Heart right ventricle (tissue), 16 donors: ENCODE results near the gene SGIP1. TPM values are rescaled to one million over a fixed set of nuclear protein-coding genes. Genes with fewer than 3 reads are reported as not detected.

Experiments
- ATAC-seq, 8 donors: fragments of 200-7000 bp; cut with Tn5 transposase; one replicate each; pipeline ENCODE4 v1.9.1; 2020; ENCODE audit warnings: mild to moderate bottlenecking in 8 of 8, moderate library complexity in 8 of 8, moderate number of reproducible peaks in 1 of 8
- DNase-seq, 2 donors: peaks; one replicate each; pipeline ENCODE4 v3.0.0-alpha.2; 2020
- H3K27ac ChIP-seq, 10 donors: fragments of 200-600 bp; sonication (generic) in 2 of 10; one replicate each; pipeline versions ENCODE4 v1.5.0 to v1.8.0; 2020 to 2022; ENCODE audit warnings: mild to moderate bottlenecking in 3 of 10
- H3K27me3 ChIP-seq, 7 donors: fragments of 200-600 bp; one replicate each; pipeline ENCODE4 v1.8.0; 2021 to 2022; ENCODE audit warnings: mild to moderate bottlenecking in 2 of 7
- H3K36me3 ChIP-seq, 9 donors: fragments of 200-600 bp; sonication (generic) in 1 of 9; one replicate each; pipeline versions ENCODE4 v1.5.0 to v1.8.0; 2020 to 2022; ENCODE audit warnings: mild to moderate bottlenecking in 2 of 9
- H3K4me1 ChIP-seq, 9 donors: fragments of 200-600 bp; sonication (generic) in 1 of 9; one replicate each; pipeline versions ENCODE4 v1.5.0 to v1.8.0; 2020 to 2022; ENCODE audit warnings: mild to moderate bottlenecking in 4 of 9
- H3K4me3 ChIP-seq, 10 donors: fragments of 200-600 bp; sonication (generic) in 2 of 10; one replicate each; pipeline versions ENCODE4 v1.5.0 to v1.8.0; 2020 to 2022; ENCODE audit warnings: mild to moderate bottlenecking in 7 of 10, moderate library complexity in 2 of 10
- H3K9me3 ChIP-seq, 11 donors: fragments of 200-600 bp in 10 of 11; sonication (generic) in 2 of 11; one replicate each; pipeline versions ENCODE4 v1.5.0 to v1.8.0; 2013 to 2022; ENCODE audit warnings: mild to moderate bottlenecking in 2 of 11, control low read depth in 1 of 11, moderate library complexity in 1 of 11
- WGBS, 2 donors: extraction: QIAGEN DNeasy Blood & Tissue Kit; methylation state at CpG; one replicate each; pipeline ENCODE4 v1.1.7; 2013; ENCODE audit warnings: inconsistent platforms in 1 of 2; 5-methylcytosine and 5-hydroxymethylcytosine counted together
- intact Hi-C, 10 donors: fragments of 100-400 bp; cut with DNase I; formaldehyde crosslinking; loops; one replicate each; pipeline versions ENCODE4 v1.11.1 to v1.14.2; 2022
- polyA plus RNA-seq, 2 donors: library from polyadenylated mRNA; stranded (reverse); fragments of 200-250 nt; gene quantifications; one replicate each; pipeline ENCODE4 v1.2.3, GENCODE V29; 2013
- total RNA-seq, 10 donors: library from RNA; stranded (reverse); fragmentation: NEBNext Ultra II Directional in 3 of 10; extraction: Animal tissue kit (Norgen Biotek cat#: 25700) in 3 of 10; gene quantifications; one replicate each; pipeline versions ENCODE4 v1.2.1 to v1.2.4, GENCODE V29; 2021 to 2023
- TF ChIP-seq, protein P1 (sequence below), 9 donors: fragments of 200-600 bp; sonication (generic) in 2 of 9; IDR thresholded peaks; one replicate each; pipeline versions ENCODE4 v1.5.0 to v1.8.0; 2021 to 2022; ENCODE audit warnings: antibody characterized with exemption in 9 of 9, mild to moderate bottlenecking in 5 of 9, moderate library complexity in 1 of 9
- donor health status: Arrhythmogenic right ventricular cardiomyopathy.
- donor health status: ischemic (EF 13 %, LVEDD 7.1; RV severe dilation, severe dysfunction).
- donor health status: healthy with polysubstance abuse.
- donor health status: DM: no; HTN: yes; CAD: no.
- donor health status: DM: no; HTN: no; CAD: no.
- donor health status: ischemic (EF 25% LVEDD 6.9; RV normal size, moderate dysfunction).
- donor health status: ischemic (EF 25% LVEDD 5.7; RV mildly dilated, moderate dysfunction).
- donor health status: healthy.
- donor health status: DM: yes; HTN: yes; CAD: no.
- donor health status: Ischemic cardiomyopathy.
- donor health status: ischemic (EF 35%, LVEDD 5.7; RV mildly dilated, moderate dysfunction).
- donor health status: nonischemic (EF 11% LVEDD 7.7; RV severe dilation, severe dysfunction).
- donor health status: DM: yes; HTN: yes; CAD: no.
- donor health status: PGD.
- donor health status: ischemic (EF 29% LVEDD 5.4; RV normal size, mild dysfunction).
- donor health status: nonischemic (EF 23%, LVEDD 6.1; RV moderate dilation, normal function).

The SGIP1 gene
- total and polyA plus RNA-seq, 12 donors = 1.6 to 19.6 (median 4.9) TPM

GRCh38 chr1:66696771-66697170 is 162.8 kb downstream of the SGIP1 start:
- ATAC-seq (no peak), DNase-seq (no peak)
- intact Hi-C loops = no loop called here

DNA sequence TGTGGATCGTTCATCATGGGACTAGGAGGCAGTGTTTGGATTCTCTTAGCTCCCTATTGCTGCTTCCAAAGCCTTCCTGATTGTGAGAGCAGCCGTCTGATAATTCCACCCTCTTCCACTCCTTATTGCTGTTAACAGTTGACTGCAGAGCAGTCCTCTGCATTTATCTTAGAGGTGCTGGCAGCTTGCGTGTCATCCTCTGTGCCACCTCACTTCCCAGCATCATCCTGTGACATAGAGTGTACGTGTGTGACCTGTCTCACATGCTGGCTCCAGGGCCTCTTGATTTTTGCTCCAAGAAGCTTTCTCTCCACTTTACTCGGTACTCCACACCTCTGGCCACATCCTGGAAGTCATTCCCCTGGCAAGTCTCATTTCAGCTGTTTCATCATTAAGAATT is 165.3 kb downstream of the SGIP1 start:
- whole genome bisulfite sequencing, 2 donors = 76 to 80% methylated on average over 5 of the region's 5 CpGs
- Histone ChIP-seq H3K9me3 (no peaks in the 10 kb centered on the region), H3K27me3 (no peaks in the 10 kb centered on the region), H3K36me3 (peaks cover 0 to 10% (median 0%) of the 10 kb centered on the region in 9 donors), H3K27ac (no peak overlapping the region), H3K4me1 (peaks cover 0 to 7% (median 0%) of the 10 kb centered on the region in 9 donors), H3K4me3 (no peak overlapping the region)
- DNase-seq (no peak), ATAC-seq (no peak)
- TF ChIP-seq, protein P1, sequence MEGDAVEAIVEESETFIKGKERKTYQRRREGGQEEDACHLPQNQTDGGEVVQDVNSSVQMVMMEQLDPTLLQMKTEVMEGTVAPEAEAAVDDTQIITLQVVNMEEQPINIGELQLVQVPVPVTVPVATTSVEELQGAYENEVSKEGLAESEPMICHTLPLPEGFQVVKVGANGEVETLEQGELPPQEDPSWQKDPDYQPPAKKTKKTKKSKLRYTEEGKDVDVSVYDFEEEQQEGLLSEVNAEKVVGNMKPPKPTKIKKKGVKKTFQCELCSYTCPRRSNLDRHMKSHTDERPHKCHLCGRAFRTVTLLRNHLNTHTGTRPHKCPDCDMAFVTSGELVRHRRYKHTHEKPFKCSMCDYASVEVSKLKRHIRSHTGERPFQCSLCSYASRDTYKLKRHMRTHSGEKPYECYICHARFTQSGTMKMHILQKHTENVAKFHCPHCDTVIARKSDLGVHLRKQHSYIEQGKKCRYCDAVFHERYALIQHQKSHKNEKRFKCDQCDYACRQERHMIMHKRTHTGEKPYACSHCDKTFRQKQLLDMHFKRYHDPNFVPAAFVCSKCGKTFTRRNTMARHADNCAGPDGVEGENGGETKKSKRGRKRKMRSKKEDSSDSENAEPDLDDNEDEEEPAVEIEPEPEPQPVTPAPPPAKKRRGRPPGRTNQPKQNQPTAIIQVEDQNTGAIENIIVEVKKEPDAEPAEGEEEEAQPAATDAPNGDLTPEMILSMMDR (IDR thresholded peaks at IDR 0.05) = no peak
- intact Hi-C loops = no loop called here

More at GRCh38 chr1:66696771-66697170, 162.8 kb downstream of the SGIP1 start:
- TF ChIP-seq, protein P1 (IDR thresholded peaks at IDR 0.05) = no peak
- Histone ChIP-seq H3K4me3 (no peak overlapping the region), H3K27ac (no peak overlapping the region), H3K4me1 (peaks cover 0 to 6% (median 0%) of the 10 kb centered on the region in 9 donors), H3K9me3 (no peaks in the 10 kb centered on the region), H3K27me3 (no peaks in the 10 kb centered on the region), H3K36me3 (peaks cover 0 to 14% (median 0%) of the 10 kb centered on the region in 9 donors)

DNA sequence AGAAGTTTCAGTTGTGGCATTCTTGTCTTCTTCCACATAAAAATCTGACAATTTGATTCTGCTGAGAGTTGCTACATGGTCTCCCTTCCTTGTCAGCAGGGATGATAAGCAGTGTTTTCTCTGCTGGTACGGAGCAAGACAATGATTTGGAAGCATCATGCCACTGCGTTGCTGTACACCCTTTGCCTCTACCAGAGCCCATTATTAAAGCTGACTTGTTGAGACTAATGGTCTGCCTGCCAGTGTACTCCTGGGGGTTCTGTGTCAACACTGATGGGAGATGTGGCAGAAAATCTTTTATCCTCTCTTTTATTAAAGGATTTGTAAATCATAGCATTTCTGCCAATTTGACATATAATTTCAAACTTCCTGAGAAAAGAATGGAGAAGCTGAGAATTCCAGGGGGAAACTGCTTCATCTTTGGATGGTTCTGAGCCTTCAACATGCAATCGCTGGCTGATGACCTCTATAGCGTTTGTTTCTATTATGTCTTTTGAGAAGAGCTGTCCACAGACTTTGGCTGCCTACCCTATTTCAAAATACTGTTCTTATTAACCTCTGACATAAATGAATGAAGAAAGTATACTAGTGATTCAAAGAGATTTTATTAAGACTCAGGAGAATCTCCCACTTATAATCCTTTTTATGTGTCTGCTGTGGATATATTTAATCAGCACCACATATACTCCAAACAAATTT is 170.4 kb downstream of the SGIP1 start:
- TF ChIP-seq, protein P1 (IDR thresholded peaks at IDR 0.05) = no peak
- WGBS, 2 donors = 71 to 75% methylated on average over 4 of the region's 4 CpGs
- intact Hi-C loops = no loop called here
- H3K9me3 ChIP-seq = no peaks in the 10 kb centered on the region
- H3K27me3 ChIP-seq = no peaks in the 10 kb centered on the region
- no peak for ATAC-seq
- H3K27ac ChIP-seq = no peak overlapping the region
- no peaks in the 10 kb centered on the region for H3K36me3 ChIP-seq
- no peak for DNase-seq
- H3K4me1 ChIP-seq = peaks cover 0 to 8% (median 0%) of the 10 kb centered on the region in 9 donors
- H3K4me3 ChIP-seq = no peak overlapping the region

GRCh38 chr1:66705110-66705509 is 171.2 kb downstream of the SGIP1 start:
- WGBS, 2 donors = 79 to 83% methylated on average over 5 of the region's 5 CpGs

More at GRCh38 chr1:66705110-66705509, 171.2 kb downstream of the SGIP1 start:
- intact Hi-C loops = no loop called here
- H3K9me3 ChIP-seq = no peaks in the 10 kb centered on the region
- ATAC-seq = peak in 1 of 8 donors; percentile 17
- H3K36me3 ChIP-seq = no peaks in the 10 kb centered on the region
- peaks cover 0 to 8% (median 0%) of the 10 kb centered on the region in 9 donors for H3K4me1 ChIP-seq
- DNase-seq = no peak
- no peaks in the 10 kb centered on the region for H3K27me3 ChIP-seq
- no peak overlapping the region for H3K27ac ChIP-seq
- TF ChIP-seq, protein P1 (IDR thresholded peaks at IDR 0.05) = no peak
- H3K4me3 ChIP-seq = no peak overlapping the region
